Purkinje cell (primary cell): ENCODE measurements around the gene ZACN. TPM values are rescaled to one million over a fixed set of nuclear protein-coding genes. Genes with fewer than 3 reads are reported as not detected.

Experiments
- polyA plus RNA-seq: library from polyadenylated mRNA; unstranded; fragments of >200 nt; fragmentation: Nextera tagmentation; gene quantifications from 2 replicates; pipeline ENCODE4 v1.2.1, GENCODE V29; 2014

Gene ZACN
- 0.20 and 0.42 TPM in 2 replicates for polyA plus RNA-seq

GRCh38 chr17:76078860-76079534, at the start of gene ZACN:
ZACN (plus strand) TSS chr17:76079182; CDS start chr17:76079265, 83 bp downstream.

GRCh38 chr17:76072148-76072858, 6.7 kb upstream of the ZACN start, which contains the start of gene SRP68:
SRP68 (minus strand) TSS chr17:76072517; CDS start chr17:76072491, 26 bp downstream.

GRCh38 chr17:76074390-76075363, 4.3 kb upstream of the ZACN start, which contains the start of gene GALR2:
GALR2 (plus strand) TSS chr17:76074781; CDS start chr17:76074884, 103 bp downstream.

GRCh38 chr17:76103274-76104139, 24.5 kb downstream of the ZACN start, which contains the start of gene EXOC7:
EXOC7 (minus strand) TSS chr17:76103787; CDS start chr17:76103692, 95 bp downstream.

Other genes starting within 250 kb of the ZACN start
- not detected in 2 replicates for gene UNC13D, start 234.8 kb upstream of the ZACN start, polyA plus RNA-seq
- 16.8 and 30.4 TPM in 2 replicates for gene WBP2, start 223.8 kb upstream of the ZACN start, polyA plus RNA-seq
- gene TRIM47, start 200.6 kb upstream of the ZACN start, polyA plus RNA-seq = 3.8 and 5.3 TPM in 2 replicates
- not detected in 2 replicates for gene TRIM65, start 182.2 kb upstream of the ZACN start, polyA plus RNA-seq
- 22.6 and 30.0 TPM in 2 replicates for gene MRPL38, start 174.3 kb upstream of the ZACN start, polyA plus RNA-seq
- gene FBF1, start 138.1 kb upstream of the ZACN start, polyA plus RNA-seq = 0.46 and 0.71 TPM in 2 replicates
- 16.2 and 18.6 TPM in 2 replicates for gene ACOX1, start 100.0 kb upstream of the ZACN start, polyA plus RNA-seq
- gene TEN1, start 99.9 kb upstream of the ZACN start, polyA plus RNA-seq = 3.4 and 10.1 TPM in 2 replicates
- 0.29 and 1.8 TPM in 2 replicates for gene CDK3, start 78.3 kb upstream of the ZACN start, polyA plus RNA-seq
- 0.39 TPM in 1 of 2 replicates, not detected in the other for gene EVPL, start 51.9 kb upstream of the ZACN start, polyA plus RNA-seq
- gene SRP68, start 6.7 kb upstream of the ZACN start, polyA plus RNA-seq = 26.4 and 28.5 TPM in 2 replicates
- 0.41 TPM in 1 of 2 replicates, not detected in the other for gene GALR2, start 4.4 kb upstream of the ZACN start, polyA plus RNA-seq
- 21.9 and 24.2 TPM in 2 replicates for gene EXOC7, start 24.6 kb downstream of the ZACN start, polyA plus RNA-seq
- gene FOXJ1, start 62.1 kb downstream of the ZACN start, polyA plus RNA-seq = not detected in 2 replicates
- 38.1 and 46.4 TPM in 2 replicates for gene RNF157, start 161.3 kb downstream of the ZACN start, polyA plus RNA-seq
- gene UBALD2, start 186.2 kb downstream of the ZACN start, polyA plus RNA-seq = 0.25 and 3.3 TPM in 2 replicates
- 0.21 and 0.31 TPM in 2 replicates for gene QRICH2, start 229.1 kb downstream of the ZACN start, polyA plus RNA-seq